ENCODE data around the gene ATG9B.
A peak's percentile ranks its signal among the peaks of the same experiment; 100 is the strongest.

ATG9B gene

DNA sequence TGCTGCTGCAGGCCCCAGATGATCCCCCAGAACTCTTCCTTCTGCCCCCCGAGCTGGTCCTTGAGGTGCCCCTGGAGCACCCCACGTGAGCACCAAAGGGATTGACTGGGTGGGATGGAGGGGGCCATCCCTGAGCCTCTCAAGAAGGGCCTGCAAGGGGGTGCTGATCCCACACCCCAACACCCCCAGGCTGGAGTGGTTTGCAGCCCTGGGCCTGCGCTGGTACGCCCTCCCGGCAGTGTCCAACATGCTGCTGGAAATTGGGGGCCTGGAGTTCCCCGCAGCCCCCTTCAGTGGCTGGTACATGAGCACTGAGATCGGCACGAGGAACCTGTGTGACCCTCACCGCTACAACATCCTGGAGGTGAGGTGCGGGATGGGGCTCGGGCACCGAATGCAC, 25.3 kb downstream of the ATG9B start:
- no peak for DNase-seq (ENCODE audit: low read depth, low spot score)

DNA sequence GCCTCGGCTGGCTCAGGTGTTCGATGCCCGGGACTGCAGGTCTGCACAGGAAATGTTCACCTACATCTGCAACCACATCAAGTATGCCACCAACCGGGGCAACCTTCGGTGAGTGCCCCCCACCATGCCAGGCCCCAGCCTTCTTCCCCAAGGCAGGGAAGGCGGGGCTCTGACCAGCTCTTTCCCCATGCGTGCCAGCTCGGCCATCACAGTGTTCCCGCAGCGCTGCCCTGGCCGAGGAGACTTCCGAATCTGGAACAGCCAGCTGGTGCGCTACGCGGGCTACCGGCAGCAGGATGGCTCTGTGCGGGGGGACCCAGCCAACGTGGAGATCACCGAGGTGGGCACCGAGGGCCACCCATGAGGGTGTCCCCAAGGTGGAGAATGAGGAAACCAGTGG, 26.0 kb downstream of the ATG9B start:
- no peak for DNase-seq (ENCODE audit: low read depth, low spot score)

DNA sequence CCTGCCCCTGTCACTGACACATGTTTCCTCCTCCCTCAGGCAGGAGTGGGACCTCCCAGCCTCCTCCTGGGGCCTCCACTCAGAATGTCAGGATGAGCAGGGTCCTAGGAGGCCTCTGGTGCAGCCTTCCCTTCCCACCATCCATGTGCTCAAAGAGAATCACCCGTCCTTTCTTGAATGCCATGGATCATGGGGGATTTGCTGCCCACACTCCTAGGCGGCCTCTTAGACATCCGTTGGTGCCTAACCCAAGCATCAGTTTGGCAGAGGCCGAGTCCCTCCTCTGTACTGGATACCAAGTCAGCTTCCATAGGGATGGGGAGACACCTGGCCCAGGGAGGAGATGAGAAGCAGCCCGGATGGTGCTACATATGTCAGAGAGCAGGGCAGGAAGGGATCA, 26.5 kb downstream of the ATG9B start:
- DNase-seq (ENCODE audit: low read depth, low spot score), result no peak

DNA sequence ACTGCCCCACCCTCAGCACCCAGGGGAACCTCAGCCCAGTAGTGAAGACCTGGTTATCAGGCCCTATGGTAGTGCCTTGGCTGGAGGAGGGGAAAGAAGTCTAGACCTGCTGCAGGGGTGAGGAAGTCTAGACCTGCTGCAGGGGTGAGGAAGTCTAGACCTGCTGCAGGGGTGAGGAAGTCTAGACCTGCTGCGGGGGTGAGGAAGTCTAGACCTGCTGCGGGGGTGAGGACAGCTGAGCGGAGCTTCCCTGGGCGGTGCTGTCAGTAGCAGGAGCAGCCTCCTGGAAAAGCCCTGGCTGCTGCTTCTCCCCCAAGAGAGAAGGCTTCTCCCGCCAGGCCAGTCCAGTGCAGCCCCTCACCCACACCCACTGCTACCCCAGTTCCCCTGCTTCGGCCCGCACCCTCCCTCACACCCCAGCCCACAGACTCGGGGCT, 27.2 kb downstream of the ATG9B start:
- DNase-seq (ENCODE audit: low read depth, low spot score), result no peak

DNA sequence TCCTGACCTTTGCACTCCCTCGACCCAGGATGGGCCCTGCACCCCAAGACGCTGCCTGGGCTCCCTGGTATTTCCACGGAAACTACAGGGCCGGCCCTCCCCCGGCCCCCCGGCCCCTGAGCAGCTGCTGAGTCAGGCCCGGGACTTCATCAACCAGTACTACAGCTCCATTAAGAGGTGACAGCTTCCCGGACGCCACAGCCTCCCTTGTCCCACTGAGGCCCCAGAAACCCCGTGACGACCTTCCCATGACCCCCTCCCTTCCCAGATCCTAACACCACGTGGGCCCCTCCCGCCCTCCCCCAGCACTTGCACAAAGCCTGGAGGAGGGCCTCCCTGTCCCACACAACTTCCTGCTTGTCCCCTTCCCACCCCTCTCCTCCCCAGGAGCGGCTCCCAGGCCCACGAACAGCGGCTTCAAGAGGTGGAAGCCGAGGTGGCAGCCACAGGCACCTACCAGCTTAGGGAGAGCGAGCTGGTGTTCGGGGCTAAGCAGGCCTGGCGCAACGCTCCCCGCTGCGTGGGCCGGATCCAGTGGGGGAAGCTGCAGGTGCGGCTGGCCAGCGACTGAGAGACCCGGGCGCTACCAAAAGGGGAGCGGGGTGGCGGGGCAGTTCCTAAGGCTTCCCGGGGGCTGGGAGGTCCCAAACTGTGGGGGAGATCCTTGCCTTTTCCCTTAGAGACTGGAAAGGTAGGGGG, 27.8 kb downstream of the ATG9B start:
- DNase-seq (ENCODE audit: low read depth, low spot score), result no peak

DNA sequence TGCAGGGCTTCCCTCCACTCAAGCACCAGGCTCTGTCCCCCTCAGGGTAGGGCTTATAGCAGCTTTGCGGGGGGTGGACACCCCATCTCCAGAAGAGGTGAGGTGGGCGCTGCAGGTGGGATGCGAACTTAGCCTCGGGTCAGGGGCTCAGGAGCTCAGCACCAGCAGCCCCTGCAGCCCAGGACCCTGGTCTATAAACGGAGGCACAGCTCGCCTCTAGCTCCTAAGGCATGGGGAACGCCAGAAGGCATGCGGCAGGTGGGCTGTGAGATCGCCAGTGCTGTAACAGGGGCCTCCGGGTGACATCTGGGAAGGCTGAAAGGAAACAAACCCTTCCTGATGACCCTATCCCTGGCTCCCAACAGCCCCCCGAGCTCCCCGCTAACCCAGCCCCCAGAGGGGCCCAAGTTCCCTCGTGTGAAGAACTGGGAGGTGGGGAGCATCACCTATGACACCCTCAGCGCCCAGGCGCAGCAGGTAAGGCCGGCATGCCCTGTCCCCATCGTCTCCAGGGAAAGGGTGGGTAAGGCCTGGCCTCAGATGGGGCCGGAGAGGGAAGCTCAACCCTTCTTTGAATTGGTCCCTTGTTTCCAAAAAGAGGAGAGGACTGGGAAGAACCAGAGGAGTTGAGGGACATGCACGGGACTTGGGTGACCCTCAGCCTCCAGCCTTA, 29.3 kb downstream of the ATG9B start:
- no peak for DNase-seq (ENCODE audit: low read depth, low spot score)

DNA sequence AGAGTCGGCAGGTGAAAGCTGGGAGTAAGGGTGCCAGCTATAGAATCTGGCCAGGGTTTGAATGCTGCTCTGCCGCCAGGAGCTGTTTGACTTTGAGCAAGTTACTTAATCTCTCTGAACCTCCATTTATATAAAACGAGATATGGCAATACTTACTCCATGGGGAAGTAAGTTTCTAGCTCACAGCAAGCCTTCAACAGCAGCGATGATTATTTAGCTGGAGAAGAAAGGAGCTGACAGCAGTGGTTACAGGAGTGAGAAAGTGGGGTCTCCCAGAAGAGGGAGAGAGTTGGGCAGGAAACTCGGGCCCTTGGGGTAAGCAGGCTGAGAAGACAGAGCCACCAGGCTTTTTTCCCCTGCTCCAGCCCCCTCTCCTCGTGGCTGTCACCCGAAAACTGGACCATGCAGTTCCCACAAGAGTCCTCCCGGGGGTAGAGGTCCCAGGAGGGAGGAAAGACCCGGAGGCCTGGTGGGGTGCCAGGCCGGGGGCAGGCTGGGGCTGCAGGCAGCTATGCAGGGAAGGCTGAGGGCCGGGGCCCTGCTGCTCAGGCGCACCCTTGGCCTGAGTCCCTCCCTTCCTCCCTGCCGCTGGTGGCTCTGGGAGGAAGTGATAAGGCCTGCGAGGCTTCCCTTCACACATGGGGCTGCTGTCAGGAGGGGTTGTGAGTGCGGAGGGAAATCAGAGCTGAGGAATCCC, 30.0 kb downstream of the ATG9B start:
- no peak for DNase-seq (ENCODE audit: low read depth, low spot score)

DNA sequence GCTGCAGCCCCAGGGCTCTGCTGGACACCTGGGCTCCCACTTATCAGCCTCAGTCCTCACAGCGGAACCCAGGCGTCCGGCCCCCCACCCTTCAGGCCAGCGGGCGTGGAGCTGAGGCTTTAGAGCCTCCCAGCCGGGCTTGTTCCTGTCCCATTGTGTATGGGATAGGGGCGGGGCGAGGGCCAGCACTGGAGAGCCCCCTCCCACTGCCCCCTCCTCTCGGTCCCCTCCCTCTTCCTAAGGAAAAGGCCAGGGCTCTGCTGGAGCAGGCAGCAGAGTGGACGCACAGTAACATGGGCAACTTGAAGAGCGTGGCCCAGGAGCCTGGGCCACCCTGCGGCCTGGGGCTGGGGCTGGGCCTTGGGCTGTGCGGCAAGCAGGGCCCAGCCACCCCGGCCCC, 30.8 kb downstream of the ATG9B start:
- no peak for DNase-seq (ENCODE audit: low read depth, low spot score)

DNA sequence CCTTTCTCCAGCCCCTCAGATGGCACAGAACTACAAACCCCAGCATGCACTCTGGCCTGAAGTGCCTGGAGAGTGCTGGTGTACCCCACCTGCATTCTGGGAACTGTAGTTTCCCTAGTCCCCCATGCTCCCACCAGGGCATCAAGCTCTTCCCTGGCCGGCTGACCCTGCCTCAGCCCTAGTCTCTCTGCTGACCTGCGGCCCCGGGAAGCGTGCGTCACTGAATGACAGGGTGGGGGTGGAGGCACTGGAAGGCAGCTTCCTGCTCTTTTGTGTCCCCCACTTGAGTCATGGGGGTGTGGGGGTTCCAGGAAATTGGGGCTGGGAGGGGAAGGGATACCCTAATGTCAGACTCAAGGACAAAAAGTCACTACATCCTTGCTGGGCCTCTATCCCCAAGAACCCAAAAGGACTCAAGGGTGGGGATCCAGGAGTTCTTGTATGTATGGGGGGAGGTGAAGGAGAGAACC, 31.4 kb downstream of the ATG9B start:
- no peak for DNase-seq (ENCODE audit: low read depth, low spot score)

DNA sequence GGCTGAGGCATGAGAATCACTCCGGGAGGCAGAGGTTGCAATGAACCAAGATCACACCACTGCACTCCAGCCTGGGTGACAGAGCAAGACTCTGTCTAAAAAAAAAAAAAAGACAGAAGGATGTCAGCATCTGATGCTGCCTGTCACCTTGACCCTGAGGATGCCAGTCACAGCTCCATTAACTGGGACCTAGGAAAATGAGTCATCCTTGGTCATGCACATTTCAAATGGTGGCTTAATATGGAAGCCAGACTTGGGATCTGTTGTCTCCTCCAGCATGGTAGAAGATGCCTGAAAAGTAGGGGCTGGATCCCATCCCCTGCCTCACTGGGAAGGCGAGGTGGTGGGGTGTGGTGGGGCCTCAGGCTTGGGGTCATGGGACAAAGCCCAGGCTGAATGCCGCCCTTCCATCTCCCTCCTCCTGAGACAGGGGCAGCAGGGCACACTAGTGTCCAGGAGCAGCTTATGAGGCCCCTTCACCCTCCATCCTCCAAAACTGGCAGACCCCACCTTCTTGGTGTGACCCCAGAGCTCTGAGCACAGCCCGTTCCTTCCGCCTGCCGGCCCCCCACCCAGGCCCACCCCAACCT, 32.1 kb downstream of the ATG9B start:
- no peak for DNase-seq (ENCODE audit: low read depth, low spot score)

DNA sequence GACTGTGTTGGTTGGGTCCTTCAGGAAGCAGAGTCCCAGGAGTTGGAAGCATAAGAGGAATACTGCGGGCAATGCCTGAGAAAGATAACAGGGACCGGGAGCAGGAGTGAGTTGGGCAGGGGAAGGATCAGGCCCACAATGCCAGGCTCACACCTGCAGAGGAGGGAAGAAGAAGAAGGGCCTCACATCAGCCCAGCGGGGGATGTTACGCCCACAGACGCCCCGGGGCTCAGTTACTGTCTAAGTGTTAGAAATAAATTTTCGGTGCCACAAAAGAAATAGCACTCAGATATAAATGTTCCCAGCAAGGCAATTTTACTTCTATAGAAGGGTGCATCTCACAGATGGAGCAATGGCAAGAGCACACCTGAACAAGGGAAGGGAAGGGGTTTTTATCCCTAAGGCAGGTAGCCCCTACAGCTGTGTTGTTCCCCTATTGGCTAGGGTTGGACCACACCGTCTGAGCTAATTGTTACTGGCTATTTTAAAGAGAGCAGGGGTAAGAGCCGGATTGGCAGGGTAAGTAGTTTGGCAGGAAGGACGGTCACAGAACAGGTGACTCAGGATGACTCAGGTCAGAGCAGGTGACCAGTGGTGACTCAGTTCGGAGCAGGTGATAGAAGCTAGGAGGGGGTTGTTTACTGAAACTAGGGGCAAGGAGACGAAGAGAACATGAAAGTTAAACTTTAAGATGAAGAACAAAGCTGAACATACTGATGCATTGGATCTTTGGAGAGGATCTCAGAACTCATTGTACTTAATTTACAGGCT, 33.7 kb downstream of the ATG9B start, which contains the start of gene NOS3:
Gene NOS3 (plus strand): TSS at position 602 of the 771 bp plus-strand sequence. CDS start 2,787 bp downstream, outside the sequence.
- no peak for DNase-seq (ENCODE audit: low read depth, low spot score)

DNA sequence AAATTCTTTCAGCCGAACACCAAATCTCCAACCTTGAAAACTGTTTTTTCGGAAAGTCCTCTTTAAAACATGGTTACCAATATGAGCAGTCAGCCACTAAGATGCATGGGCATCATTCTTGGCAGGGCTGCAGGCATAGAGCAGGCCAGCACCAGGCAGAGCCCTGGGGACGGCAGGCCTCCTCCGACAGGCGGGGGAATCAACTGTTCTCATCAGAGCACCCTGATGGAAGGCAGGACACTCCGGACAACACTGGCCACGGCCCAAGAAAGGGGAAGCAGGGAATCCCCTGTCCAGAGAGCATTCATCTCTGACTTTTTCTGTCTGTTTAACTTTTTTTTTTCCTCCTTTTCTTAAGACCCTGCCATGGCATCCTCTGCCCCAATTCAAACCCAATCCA, 34.8 kb downstream of the ATG9B start:
- DNase-seq (ENCODE audit: low read depth, low spot score), result no peak

DNA sequence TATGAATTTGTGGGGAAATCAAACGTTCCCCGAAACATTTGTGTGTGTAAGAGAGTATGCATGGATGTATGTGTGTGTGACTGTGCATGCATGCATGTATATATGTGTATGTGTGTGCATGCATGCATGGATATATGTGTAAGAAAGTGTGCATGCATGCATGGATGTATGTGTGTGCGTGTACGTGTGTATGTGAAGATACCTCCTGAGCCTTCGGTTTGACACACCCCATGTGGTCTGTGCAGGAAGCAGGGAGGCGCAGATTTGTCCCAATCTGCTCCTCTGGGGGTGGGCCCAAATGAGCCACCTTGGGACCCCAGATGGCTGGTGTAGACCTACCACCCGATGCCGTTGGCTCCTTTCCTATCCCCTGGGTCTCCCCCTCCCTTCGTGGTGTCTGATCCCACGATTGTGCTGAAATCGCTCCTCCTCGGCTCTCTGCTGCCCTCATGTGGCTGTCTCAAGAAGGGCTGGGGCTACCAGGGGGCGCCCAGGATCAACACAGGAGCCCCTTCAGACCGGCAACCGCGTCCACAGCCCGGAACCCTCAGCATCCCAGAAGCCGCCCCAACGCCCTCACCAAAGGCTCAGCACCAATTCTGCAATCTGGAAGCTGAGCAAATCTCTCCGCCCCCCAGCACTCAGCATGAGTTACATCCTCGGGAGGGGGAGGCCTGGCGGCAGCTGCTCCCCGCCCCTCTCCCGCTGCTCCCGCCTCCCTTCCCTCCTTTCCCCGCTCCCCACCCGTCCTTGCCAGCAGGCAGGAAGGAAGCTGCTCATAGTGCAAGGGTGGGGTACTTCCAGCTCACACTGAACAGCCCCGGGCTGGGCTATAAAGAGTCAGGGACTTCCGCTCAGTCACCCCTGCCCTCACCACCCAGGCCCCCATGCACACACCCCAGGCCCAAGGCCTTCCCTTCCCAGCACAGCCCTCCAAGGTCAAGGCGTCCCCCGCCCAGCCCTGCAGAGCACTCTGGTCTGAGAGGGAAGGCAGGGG, 35.8 kb downstream of the ATG9B start:
- DNase-seq (ENCODE audit: low read depth, low spot score), result peak; percentile 44

DNA sequence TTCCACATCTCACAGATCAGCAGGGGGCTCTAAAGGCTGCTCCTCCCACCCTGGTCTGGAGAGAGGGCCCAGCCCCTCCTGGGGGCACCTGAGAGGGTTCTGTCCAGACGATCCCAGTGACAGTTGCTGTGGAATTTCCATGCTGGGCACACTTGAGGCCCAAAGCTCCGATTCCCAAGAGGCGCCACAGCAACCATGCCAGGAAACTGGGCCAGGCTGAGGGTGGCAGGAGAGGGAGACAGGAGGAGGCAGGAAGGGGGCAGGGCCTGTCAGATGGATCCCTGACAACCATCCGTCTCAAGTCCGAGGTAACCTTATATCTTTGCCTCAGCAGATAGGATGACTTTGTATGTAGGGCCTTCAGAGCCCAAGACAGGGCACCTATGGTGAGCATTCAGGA, 37.7 kb downstream of the ATG9B start:
- no peak for DNase-seq (ENCODE audit: low read depth, low spot score)

DNA sequence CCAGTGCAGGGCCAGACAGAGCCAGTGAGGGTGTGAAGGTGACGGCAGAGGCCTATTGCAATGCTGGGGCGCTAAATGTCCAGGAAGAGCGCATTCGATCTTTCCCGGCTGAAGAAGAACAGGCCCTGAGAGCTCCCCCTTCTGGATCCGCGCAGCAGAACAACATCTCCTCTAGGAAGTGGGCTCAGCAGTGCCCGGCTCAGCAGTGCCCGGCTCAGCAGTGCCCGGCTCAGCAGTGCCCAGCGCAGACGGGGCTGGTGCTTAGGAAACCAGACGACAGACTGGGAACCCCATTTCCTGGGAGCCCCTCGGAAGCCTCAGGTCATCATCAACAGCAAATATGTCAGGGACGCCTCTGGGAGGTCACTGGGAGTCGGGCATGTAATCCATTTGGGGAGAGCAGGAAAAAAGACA, 38.2 kb downstream of the ATG9B start:
- DNase-seq (ENCODE audit: low read depth, low spot score), result no peak

DNA sequence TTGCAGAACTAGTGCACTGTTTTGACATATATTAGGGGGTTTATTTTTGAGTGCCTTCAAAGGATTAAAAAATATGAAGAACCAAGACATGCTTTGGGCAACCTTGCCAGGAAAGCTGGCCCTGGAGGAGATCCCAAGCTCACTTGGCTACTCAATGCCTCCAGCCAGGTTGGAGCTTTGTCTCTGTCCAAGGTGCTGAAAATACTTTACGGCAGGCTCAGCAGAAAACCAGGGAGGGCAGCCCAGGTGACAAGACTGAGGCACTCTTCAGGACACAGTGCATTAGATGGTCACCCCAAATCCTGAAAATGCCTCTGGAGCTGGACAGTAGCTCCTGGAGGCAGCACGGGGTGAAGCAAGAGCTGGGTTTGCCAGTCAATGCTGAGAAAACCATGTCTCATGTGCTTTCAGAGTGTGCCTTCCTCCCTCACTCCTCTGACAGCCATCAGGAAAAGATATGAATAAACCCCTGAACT, 40.4 kb downstream of the ATG9B start:
- no peak for DNase-seq (ENCODE audit: low read depth, low spot score)

DNA sequence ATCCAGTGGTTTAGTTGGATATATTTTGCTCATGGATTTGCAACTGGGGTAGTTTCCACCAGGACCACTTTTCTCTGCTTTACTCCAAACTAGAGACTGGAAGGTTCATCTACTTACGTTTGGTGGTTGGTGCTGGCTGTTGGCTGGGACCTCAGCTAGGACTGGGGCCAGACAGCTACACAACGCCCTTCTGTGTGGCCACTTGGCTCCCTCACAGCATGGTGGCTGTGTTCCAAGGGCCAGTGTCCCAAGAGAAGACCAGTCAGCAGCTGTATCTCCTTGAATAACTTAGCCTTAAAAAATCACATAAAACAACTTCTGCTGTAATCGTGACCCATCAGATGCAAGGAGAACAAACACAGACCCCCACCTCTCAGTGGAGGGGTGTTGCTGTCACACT, 41.9 kb downstream of the ATG9B start:
- DNase-seq (ENCODE audit: low read depth, low spot score), result no peak

DNA sequence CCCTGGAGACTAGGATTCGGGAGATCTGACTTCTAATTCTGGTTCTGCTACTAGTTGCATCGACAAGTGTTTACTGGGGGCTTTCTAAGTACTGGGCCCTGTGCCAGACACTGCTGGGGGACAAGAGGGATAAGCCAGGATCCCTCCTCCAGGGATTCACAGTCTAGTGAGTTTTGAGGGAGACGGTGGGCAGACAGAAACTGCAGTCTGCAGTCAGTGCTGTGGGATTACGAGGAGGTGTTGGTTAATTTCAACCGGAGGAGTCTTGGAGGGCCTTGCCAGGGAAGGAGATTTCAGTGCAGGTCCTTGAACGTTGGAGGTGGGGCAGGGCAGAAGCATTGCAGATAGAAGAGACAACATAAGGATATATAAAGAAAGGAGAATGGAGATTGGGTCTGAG, 42.6 kb downstream of the ATG9B start:
- DNase-seq (ENCODE audit: low read depth, low spot score), result no peak

DNA sequence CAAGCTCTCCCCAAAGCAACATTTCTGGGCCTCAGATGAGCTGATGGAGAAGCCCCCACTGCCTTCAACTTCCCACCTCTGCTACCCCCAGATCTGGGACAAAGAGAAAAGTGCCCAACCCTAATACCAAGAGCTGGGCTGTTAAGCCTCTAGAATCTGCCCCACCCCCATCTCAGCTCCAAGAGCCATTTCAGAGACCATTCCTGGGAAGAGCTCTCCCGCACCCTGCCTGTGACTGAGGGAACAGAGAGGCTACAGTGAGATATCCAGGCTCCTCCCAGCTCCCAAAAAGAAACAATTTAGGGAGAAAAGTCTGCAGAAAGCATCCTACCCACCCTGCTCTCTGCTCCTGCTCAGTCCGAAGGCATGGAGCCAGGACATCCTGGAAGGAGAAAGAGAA, 43.6 kb downstream of the ATG9B start:
- no peak for DNase-seq (ENCODE audit: low read depth, low spot score)
